Activated CD8-positive, alpha-beta memory T cell treated with anti-CD3 and anti-CD28 coated beads for 48 hours (primary cell): ENCODE results near the gene RPRD1A.
"Not testable (repeated sequence)": the region's sequence is repeated elsewhere in the genome, so short reads cannot be mapped to it uniquely, and the experiment has no call there.

ENCODE experiments used
- DNase-seq, 3 experiments: peaks; one replicate each; pipeline ENCODE4 v3.0.0-alpha.2; 2020; ENCODE audit warnings: low read depth in 2 of 3, low spot score in 2 of 3

The RPRD1A gene

DNA sequence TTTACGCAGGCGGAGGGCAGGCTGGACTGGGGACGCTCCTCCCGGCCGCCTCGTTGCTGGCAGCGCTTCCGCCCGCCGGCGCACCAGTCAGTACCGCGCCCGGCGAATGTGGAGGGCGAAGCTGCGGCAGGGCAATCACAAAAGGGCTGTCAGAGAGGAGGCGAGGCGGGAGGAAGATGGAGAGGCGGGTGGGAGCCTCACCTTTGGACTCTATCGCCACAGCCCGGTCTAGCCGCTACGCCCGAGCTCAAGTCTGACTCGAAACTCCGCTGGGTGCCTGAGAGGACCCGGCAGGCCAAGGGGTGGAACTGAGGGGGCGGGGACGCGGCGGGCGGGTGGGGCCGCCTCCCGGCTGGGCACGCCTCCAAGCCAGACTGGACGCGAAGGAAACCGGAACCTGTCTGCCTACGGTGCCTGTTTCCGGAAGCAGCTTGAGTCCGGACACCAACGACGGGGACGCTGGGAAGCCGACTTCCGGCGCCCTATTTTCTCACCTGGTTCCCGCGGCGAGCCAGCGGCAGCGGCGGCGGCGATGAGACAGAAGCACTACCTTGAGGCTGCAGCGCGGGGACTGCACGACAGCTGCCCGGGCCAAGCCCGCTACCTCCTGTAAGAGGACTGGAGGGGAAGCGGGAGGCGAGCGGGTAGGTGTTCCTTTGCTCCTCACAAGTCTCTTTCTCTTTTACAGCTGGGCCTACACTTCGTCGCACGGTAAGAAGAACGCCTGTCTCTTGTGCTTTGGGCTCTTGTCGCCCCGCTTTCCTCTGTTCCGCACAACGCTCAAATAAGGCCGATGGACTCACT, 95.0 kb downstream of the RPRD1A start, which contains the start of gene RMP24:
RMP24 (plus strand) TSS at position 483 of the 804 bp plus-strand sequence.
- DNase-seq: peak; percentile 82 to 84 (median 83)

DNA sequence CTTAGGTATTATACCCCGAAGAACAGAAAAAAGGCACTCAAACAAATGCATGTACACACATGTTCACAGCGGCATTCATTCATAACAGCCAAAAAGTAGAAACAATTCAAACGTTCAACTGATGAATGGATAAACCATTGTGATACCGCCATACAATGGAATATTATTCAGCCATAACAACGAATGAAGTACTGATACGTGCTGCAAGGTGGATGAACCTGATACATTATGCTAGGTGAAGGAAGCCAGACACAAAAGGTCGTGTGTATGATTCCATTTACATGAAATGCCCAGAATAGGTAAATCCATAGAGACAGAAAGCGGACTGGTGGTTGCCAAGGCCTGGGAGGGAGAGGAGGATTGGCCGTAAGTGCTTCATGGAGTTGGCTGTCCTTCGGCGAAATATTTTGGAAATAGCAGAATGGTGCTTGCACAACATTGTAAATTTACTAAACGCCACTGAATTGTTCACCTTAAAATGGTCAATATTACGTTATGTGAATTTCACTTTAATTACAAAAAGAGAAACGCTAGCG, 95.6 kb downstream of the RPRD1A start:
- DNase-seq: no peak

DNA sequence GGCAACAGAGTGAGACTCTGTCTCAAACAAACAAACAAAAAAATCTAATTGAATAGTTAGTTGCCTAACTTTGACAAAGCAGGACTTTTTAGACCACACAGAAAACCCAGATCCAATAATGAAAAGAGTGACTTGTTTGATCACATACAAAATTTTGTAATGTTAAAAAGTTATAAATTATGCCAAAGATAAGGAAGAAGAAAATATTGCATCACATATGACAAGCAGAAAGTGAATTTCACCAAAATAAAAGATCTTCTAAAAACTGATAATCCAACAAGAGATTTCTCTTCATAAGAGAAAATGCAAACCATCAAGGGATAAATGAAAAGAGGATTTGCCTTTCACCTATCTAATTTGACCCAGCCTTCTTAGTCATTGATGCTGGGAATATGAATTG, 97.7 kb downstream of the RPRD1A start:
- DNase-seq: no peak

- DNase-seq: no peak
Observed at GRCh38 chr18:35968278-35968880, 99.0 kb downstream of the RPRD1A start.

GRCh38 chr18:35967866-35968265, 99.5 kb downstream of the RPRD1A start:
- DNase-seq: not testable (repeated sequence)

DNA sequence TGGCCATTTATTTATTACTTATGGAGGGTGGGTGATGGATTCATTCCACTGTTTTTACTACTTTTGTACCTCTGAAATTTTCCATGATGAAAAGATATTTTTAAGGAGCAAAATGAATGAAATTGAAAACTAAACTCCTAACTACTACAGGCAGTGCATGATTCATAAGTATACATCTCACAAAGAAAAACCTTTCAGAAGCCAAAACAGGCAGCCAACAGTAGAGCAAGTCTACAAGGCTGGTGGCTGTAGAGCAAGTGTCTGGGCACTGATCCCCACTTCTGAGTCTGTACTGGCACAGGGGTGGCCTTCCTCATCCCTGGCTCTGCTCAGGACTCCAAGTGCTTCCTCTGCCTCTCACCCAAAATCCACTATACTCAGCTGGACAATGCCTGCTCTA, 103.0 kb downstream of the RPRD1A start:
- DNase-seq: no peak

- DNase-seq: no peak
Observed at GRCh38 chr18:35962320-35962719, 105.0 kb downstream of the RPRD1A start.

GRCh38 chr18:35956226-35956625, 111.1 kb downstream of the RPRD1A start:
- DNase-seq: no peak

GRCh38 chr18:35953688-35954087, 113.7 kb downstream of the RPRD1A start:
- DNase-seq: no peak

DNA sequence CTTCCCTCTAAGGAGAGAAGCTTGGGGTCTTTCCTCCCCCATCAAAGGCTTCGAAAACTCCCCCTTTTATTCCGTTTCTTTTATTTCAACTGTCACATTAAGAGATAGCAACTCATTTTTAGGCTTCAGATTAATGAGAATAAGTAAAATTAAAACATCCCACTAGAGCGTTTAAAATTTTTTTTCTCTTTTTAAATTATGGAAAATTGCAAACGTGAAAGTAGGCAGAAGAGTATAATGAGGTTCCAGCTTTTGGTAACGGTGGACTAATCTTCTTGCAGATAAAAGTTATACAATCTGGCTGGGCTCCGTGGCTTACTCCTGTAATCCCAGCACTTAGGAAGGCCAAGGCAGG, 116.8 kb downstream of the RPRD1A start:
- DNase-seq: no peak

DNA sequence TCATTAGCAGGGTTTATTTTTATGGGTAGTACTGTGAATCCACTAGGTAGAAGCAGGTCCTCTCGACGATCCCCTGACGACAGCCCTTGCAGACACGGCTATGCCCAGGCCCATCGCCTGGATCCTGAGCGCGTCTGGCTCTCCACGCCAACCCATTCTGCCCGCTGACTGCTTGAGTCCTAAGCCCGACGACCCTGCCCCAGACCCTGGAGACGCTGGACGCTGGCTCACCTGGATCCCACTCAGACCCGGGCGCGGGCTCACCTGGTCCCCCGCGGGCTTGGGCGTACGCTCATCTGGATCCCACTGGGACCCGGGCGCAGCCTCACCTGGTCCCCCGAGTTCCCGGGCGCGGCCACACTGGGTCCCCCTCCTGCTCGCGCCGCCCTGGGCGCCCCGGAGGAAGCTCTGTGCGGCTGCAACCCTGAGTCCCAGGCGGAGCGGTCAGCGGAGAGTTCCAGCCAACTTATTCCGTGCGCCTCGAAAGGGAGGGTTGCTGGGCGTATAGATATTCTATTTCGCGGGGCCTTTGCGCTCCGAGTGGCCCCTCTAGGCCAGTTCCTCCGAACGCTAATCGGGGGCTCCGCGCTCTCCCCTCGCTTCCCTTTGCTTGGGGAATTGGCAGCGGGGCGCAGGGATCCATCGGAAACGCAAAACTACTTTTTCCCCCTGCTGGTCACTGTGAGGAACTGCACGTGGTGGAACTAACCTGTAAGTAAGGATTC, 117.3 kb downstream of the RPRD1A start:
- peak in 1 of 3 experiments; percentile 33 for DNase-seq

GRCh38 chr18:35949090-35949489, 118.3 kb downstream of the RPRD1A start:
- DNase-seq: no peak

DNA sequence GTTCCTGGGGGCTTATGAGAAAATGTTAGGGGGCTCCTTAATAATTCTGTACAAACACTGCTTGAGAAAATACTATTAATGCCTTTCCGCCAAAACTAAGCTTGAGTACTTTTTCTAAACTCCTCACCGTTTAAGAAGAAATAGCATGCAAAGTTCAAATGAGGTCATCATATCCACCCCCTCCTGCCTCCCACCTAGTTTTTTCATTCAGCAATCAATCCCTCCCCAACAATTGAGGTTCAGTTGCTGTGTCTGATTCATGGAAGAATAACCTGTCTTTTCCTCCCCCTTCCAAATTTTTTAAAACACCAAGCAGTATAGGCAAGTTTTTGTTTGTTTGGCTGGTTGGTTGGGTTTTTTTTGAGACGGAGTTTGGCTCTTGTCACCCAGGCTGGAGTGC, 119.3 kb downstream of the RPRD1A start:
- DNase-seq: no peak

DNA sequence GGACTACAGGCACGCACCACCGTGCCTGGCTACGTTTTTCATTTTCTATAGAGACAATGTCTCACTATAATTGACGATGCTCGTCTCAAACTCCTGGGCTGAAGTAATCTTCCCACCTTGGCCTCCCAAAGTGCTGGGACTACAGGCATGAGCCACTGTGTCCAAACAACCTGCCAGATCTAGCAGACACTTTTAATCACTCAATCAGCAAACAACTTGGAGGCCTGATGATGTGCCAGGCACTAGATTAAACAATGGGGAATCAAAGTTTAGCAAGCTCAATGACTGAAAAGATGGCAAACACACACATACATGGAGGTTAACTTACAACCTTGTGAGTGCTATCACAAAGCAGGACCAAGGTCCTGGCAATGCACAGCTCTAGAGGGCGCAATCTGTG, 124.7 kb downstream of the RPRD1A start:
- DNase-seq: no peak

- DNase-seq: no peak
Observed at GRCh38 chr18:35942133-35942532, 125.2 kb downstream of the RPRD1A start.

DNA sequence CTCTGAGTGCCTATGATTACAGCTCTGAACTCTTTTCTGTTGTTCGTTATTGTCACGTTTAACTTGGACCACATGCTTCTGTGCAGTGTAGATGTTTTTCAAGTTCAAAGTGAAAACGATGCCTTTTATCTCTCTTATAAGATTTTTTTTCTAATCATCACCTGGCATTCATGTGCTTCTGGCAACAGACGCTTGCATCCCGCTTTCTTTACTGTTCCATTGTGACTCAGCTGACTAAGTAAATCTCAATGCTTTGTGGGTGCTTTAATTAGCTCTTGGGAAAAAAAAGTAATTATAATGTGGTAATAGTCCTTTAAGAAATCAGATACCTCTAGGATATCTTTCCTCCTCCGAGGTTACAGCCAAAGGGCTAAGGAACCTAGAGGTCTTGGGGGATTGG, 126.1 kb downstream of the RPRD1A start:
- no peak for DNase-seq
